Activated CD8-positive, alpha-beta memory T cell treated with anti-CD3 and anti-CD28 coated beads for 1 hour (primary cell): Measurements from ENCODE around the gene GPR162.

Experiments
- DNase-seq, 2 donors: peaks; one replicate each; pipeline ENCODE4 v3.0.0-alpha.2; 2020; ENCODE audit warnings: low read depth in 1 of 2; ENCODE audit errors: extremely low read depth in 1 of 2

Gene GPR162

GRCh38 chr12:6834254-6834653 is 12.6 kb downstream of the GPR162 start:
- DNase-seq, result no peak

GRCh38 chr12:6834873-6835272 is 13.3 kb downstream of the GPR162 start:
- DNase-seq, result no peak

GRCh38 chr12:6836851-6837250 is 15.2 kb downstream of the GPR162 start:
- no peak for DNase-seq

GRCh38 chr12:6837370-6838060 is 15.9 kb downstream of the GPR162 start:
- DNase-seq, result no peak

GRCh38 chr12:6838854-6839253 is 17.2 kb downstream of the GPR162 start:
- DNase-seq, result no peak

GRCh38 chr12:6839482-6840201 is 18.0 kb downstream of the GPR162 start:
- DNase-seq, result no peak

GRCh38 chr12:6840330-6840729 is 18.7 kb downstream of the GPR162 start:
- DNase-seq, result no peak

- no peak for DNase-seq
Measured at GRCh38 chr12:6840761-6841515, 19.3 kb downstream of the GPR162 start, which contains the start of gene GNB3. Gene GNB3, plus strand, starts transcription at chr12:6840925. Its CDS starts 363 bp downstream, at chr12:6841288.

- no peak for DNase-seq
Measured at GRCh38 chr12:6842075-6842474, 20.5 kb downstream of the GPR162 start.

- no peak for DNase-seq
Measured at GRCh38 chr12:6843118-6843902, 21.7 kb downstream of the GPR162 start.

GRCh38 chr12:6845395-6845794 is 23.8 kb downstream of the GPR162 start:
- DNase-seq, result no peak

GRCh38 chr12:6846316-6846869 is 24.8 kb downstream of the GPR162 start:
- no peak for DNase-seq

GRCh38 chr12:6847676-6848075 is 26.1 kb downstream of the GPR162 start:
- no peak for DNase-seq

GRCh38 chr12:6849427-6849826 is 27.8 kb downstream of the GPR162 start:
- no peak for DNase-seq

- DNase-seq, result no peak
Measured at GRCh38 chr12:6849976-6850560, 28.4 kb downstream of the GPR162 start.

GRCh38 chr12:6850796-6851152 is 29.2 kb downstream of the GPR162 start:
- no peak for DNase-seq

GRCh38 chr12:6851153-6851920 is 29.7 kb downstream of the GPR162 start, which contains the start of gene CDCA3:
Gene CDCA3, minus strand, starts transcription at chr12:6851286. Its CDS starts 334 bp downstream, at chr12:6850952.
- DNase-seq, result peak; percentile 80 to 84

GRCh38 chr12:6851921-6852650 is 30.5 kb downstream of the GPR162 start, which contains the start of gene USP5:
Gene USP5, plus strand, starts transcription at chr12:6852150. Its CDS starts 30 bp downstream, at chr12:6852180.
- peak; percentile 95 for DNase-seq
